ENCODE data around the gene ITPA.
"Not testable (repeated sequence)": the region's sequence is repeated elsewhere in the genome, so short reads cannot be mapped to it uniquely, and the experiment has no call there.

ITPA gene

GRCh38 chr20:3174442-3175261 lies 34.6 kb upstream of the ITPA start:
- H3K4me3 ChIP-seq (ENCODE audit: low read depth, low read length), result peak overlapping the region; percentile 82
- TF ChIP-seq, protein P1, sequence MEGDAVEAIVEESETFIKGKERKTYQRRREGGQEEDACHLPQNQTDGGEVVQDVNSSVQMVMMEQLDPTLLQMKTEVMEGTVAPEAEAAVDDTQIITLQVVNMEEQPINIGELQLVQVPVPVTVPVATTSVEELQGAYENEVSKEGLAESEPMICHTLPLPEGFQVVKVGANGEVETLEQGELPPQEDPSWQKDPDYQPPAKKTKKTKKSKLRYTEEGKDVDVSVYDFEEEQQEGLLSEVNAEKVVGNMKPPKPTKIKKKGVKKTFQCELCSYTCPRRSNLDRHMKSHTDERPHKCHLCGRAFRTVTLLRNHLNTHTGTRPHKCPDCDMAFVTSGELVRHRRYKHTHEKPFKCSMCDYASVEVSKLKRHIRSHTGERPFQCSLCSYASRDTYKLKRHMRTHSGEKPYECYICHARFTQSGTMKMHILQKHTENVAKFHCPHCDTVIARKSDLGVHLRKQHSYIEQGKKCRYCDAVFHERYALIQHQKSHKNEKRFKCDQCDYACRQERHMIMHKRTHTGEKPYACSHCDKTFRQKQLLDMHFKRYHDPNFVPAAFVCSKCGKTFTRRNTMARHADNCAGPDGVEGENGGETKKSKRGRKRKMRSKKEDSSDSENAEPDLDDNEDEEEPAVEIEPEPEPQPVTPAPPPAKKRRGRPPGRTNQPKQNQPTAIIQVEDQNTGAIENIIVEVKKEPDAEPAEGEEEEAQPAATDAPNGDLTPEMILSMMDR (conservative IDR thresholded peaks at IDR 0.05; ENCODE audit: low read depth, low read length), result no peak
- peak; percentile 46 for DNase-seq (ENCODE audit: low read depth)

DNA sequence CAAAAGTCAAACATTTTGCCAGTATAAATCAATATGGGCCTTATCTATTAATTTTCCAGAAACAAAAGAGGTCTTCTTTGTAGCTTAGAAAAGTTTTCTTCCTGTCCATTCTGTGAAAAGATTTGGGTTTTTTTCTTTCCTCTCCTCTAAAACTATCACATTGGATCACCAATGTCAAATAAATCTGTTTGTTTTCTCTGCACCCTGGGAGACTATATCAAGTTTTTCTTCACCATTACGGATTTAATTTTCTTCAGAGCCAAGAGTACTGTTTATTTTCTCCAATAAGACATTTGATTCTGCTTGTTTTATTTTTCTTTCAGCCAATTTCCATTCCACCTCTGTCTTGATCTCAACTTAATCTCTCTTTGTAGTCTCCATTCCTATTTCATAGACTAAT lies 34.0 kb upstream of the ITPA start:
- H3K4me3 ChIP-seq (ENCODE audit: low read depth, low read length), result peak overlapping the region; percentile 82
- DNase-seq (ENCODE audit: low read depth), result no peak
- TF ChIP-seq, protein P1 (conservative IDR thresholded peaks at IDR 0.05; ENCODE audit: low read depth, low read length), result no peak

DNA sequence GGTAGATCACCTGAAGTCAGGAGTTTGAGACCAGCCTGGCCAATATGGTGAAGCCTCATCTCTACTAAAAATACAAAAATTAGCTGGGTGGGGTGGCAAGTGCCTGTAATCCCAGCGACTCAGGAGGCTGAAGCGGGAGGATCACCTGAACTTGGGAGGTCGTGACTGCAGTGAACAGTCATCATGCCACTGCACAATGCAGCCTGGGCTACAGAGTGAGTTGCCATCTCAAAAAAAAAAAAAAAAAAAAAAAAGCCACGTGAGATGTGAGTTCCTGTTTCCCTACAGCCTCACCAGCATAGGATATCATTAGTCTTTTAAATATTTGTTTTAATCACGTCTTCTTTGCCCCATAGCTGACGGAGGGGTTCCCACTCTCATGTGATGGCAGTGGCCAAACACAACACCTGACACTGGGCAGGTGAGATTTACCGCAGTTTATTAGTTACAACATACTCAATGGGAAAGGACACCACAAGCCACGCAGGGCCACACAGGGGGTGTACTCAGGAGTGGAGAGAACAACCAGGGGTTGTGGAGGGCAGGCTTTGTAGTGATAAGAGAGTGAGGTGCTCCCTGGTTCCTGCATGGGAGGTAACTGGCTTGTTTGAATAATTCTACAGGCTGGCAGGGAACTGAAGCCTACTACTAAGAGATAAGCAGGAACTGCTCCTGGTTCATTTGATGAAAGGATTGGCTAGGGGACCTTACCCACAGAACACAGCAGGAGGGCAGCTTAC lies 31.4 kb upstream of the ITPA start:
- DNase-seq (ENCODE audit: low read depth), result no peak
- no peak overlapping the region for H3K4me3 ChIP-seq (ENCODE audit: low read depth, low read length)
- TF ChIP-seq, protein P1 (conservative IDR thresholded peaks at IDR 0.05; ENCODE audit: low read depth, low read length), result no peak

GRCh38 chr20:3180319-3180718 lies 29.0 kb upstream of the ITPA start:
- H3K4me3 ChIP-seq (ENCODE audit: low read depth, low read length), result no peak overlapping the region
- no peak for DNase-seq (ENCODE audit: low read depth)
- TF ChIP-seq, protein P1 (conservative IDR thresholded peaks at IDR 0.05; ENCODE audit: low read depth, low read length), result no peak

DNA sequence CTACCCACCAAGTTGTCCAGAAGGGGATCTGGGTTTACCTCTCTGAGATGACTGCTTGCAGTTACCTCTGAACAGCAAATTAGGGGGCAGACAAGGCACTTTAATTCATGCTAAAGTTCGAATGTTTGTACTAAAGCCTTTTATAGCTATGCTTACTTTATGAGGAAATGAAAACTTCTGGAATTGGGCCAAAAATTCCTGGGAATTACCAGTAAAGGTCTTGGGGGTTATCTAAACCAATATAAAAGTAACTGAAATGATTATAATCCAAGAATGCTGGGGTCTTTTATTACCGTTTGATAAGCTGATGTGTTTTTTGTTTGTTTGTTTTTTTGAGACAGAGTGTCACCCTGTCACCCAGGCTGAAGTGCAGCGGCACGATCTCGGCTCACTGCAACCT lies 28.0 kb upstream of the ITPA start:
- TF ChIP-seq, protein P1 (conservative IDR thresholded peaks at IDR 0.05; ENCODE audit: low read depth, low read length), result no peak
- no peak for DNase-seq (ENCODE audit: low read depth)
- H3K4me3 ChIP-seq (ENCODE audit: low read depth, low read length), result no peak overlapping the region

- H3K4me3 ChIP-seq (ENCODE audit: low read depth, low read length); DNase-seq (ENCODE audit: low read depth): not testable (repeated sequence)
Observed at GRCh38 chr20:3182429-3182828, 26.9 kb upstream of the ITPA start.

- H3K4me3 ChIP-seq (ENCODE audit: low read depth, low read length), result no peak overlapping the region
- no peak for DNase-seq (ENCODE audit: low read depth)
- TF ChIP-seq, protein P1 (conservative IDR thresholded peaks at IDR 0.05; ENCODE audit: low read depth, low read length), result no peak
Observed at GRCh38 chr20:3183896-3184612, 25.2 kb upstream of the ITPA start.

GRCh38 chr20:3187861-3188260 lies 21.4 kb upstream of the ITPA start:
- not testable (repeated sequence) for H3K4me3 ChIP-seq (ENCODE audit: low read depth, low read length)

More at GRCh38 chr20:3187861-3188260, 21.4 kb upstream of the ITPA start:
- not testable (repeated sequence) for DNase-seq (ENCODE audit: low read depth)
